ENCODE results near the gene POLR2M. TPM values are rescaled to one million over a fixed set of nuclear protein-coding genes. Genes with fewer than 3 reads are reported as not detected.

The POLR2M gene
- total RNA-seq, 6 experiments from 2014 or later = 10.9 to 31.4 (median 19.7) TPM

GRCh38 chr15:57747206-57747896 lies 40.8 kb downstream of the POLR2M start:
- H3K4me1 ChIP-seq = no peaks in the 10 kb centered on the region
- DNase-seq (no peak), ATAC-seq (peak in 2 of 4 donors; percentile 33 to 58)
- no peaks in the 10 kb centered on the region for H3K36me3 ChIP-seq
- intact Hi-C loops (cut with DNase I) = no loop called here
- H3K4me3 ChIP-seq = no peak overlapping the region
- 50% methylated on average over 8 of the region's 13 CpGs for WGBS (ENCODE audit: insufficient coverage, low coverage, low lambda C conversion rate, missing lambda C conversion rate)
- TF ChIP-seq POLR2A (IDR thresholded peaks at IDR 0.05) (no peak), CTCF (IDR thresholded peaks at IDR 0.05) (no peak)
- H3K27me3 ChIP-seq = no peaks in the 10 kb centered on the region
- no peaks in the 10 kb centered on the region for H3K9me3 ChIP-seq
- H3K27ac ChIP-seq = no peak overlapping the region

GRCh38 chr15:57751177-57751800 lies 44.8 kb downstream of the POLR2M start:
- DNase-seq (no peak), ATAC-seq (peak in 2 of 4 donors; percentile 48 to 69)
- Histone ChIP-seq H3K4me3 (no peak overlapping the region), H3K9me3 (no peaks in the 10 kb centered on the region), H3K36me3 (no peaks in the 10 kb centered on the region), H3K27me3 (no peaks in the 10 kb centered on the region), H3K4me1 (no peaks in the 10 kb centered on the region), H3K27ac (no peak overlapping the region)
- TF ChIP-seq POLR2A (IDR thresholded peaks at IDR 0.05) (no peak), CTCF (IDR thresholded peaks at IDR 0.05) (peak; percentile 32 to 53 (median 38))
- intact Hi-C loops (cut with DNase I) = no loop called here
- 9% methylated on average over 3 of the region's 3 CpGs for WGBS (ENCODE audit: insufficient coverage, low coverage, low lambda C conversion rate, missing lambda C conversion rate)

GRCh38 chr15:57752436-57752835 lies 45.9 kb downstream of the POLR2M start:
- Histone ChIP-seq H3K27me3 (no peaks in the 10 kb centered on the region), H3K4me3 (no peak overlapping the region), H3K4me1 (no peaks in the 10 kb centered on the region), H3K36me3 (no peaks in the 10 kb centered on the region), H3K9me3 (no peaks in the 10 kb centered on the region), H3K27ac (no peak overlapping the region)
- DNase-seq = peak in 2 of 3 donors; percentile 35 to 60
- ATAC-seq = peak; percentile 54 to 78 (median 65)
- 67% methylated on average over 6 of the region's 9 CpGs for WGBS (ENCODE audit: insufficient coverage, low coverage, low lambda C conversion rate, missing lambda C conversion rate)
- TF ChIP-seq POLR2A (IDR thresholded peaks at IDR 0.05) (no peak), CTCF (IDR thresholded peaks at IDR 0.05) (peak in 2 of 4 donors; percentile 25 to 31)
- intact Hi-C loops (cut with DNase I) = no loop called here

- Histone ChIP-seq H3K36me3 (no peaks in the 10 kb centered on the region), H3K27ac (no peak overlapping the region), H3K4me3 (no peak overlapping the region), H3K4me1 (no peaks in the 10 kb centered on the region), H3K27me3 (no peaks in the 10 kb centered on the region), H3K9me3 (no peaks in the 10 kb centered on the region)
- DNase-seq (no peak), ATAC-seq (no peak)
- 63% methylated on average over 4 of the region's 9 CpGs for WGBS (ENCODE audit: insufficient coverage, low coverage, low lambda C conversion rate, missing lambda C conversion rate)
- intact Hi-C loops (cut with DNase I) = no loop called here
- no peak for TF ChIP-seq CTCF (IDR thresholded peaks at IDR 0.05)
Observed at GRCh38 chr15:57752840-57753239, 46.3 kb downstream of the POLR2M start.
